A549 (cell line): ENCODE data around the gene DET1. TPM values are rescaled to one million over a fixed set of nuclear protein-coding genes. Genes with fewer than 3 reads are reported as not detected.

Experiments
- ATAC-seq, 2 experiments: fragments of 200-7000 bp in 1 of 2; fragments of >200 bp in 1 of 2; cut with Nextera tagmentation in 1 of 2; cut with Tn5 transposase in 1 of 2; 3 replicates each; pipeline versions ENCODE4 v1.8.0 to v1.9.1; 2018 to 2020; ENCODE audit warnings: mild to moderate bottlenecking in 1 of 2, moderate library complexity in 1 of 2
- CTCF ChIA-PET: fragments of 300-600 bp; sonication (Branson Sonifier 250); formaldehyde crosslinking; extraction: SDS; loops from one replicate; lab custom pipeline; 2021; ENCODE audit warnings: antibody characterized with exemption, inconsistent platforms; lab: Yijun Ruan, JAX
- POLR2A ChIA-PET: fragments of 350-600 bp; formaldehyde crosslinking; extraction: SDS; loops from one replicate; lab custom pipeline; 2021; ENCODE audit warnings: antibody characterized with exemption, inconsistent platforms; lab: Yijun Ruan, JAX
- DNase-seq, 2 experiments: peaks; one replicate each; pipeline versions ENCODE4 v3.0.0 to v3.0.0-alpha.2; 2011 to 2016; ENCODE audit warnings: low read depth in 1 of 2, low spot score in 1 of 2
- FAIRE-seq: peaks from 2 replicates; lab custom pipeline; 2011; peaks lifted over from hg19 to GRCh38; lab: Jason Lieb, UNC
- H3K27ac ChIP-seq, 2 experiments: fragments of >200 bp; sonication (Bioruptor Twin); formaldehyde crosslinking; 3 replicates each; pipeline ENCODE4 v1.5.1; 2016 to 2017
- H3K4me1 ChIP-seq: fragments of >200 bp; sonication (Bioruptor Twin); formaldehyde crosslinking; 3 replicates; pipeline ENCODE4 v1.6.1; 2016
- H3K4me2 ChIP-seq: fragments of >200 bp; sonication (Bioruptor Twin); formaldehyde crosslinking; 3 replicates; pipeline ENCODE4 v1.6.1; 2016
- H3K4me3 ChIP-seq: fragments of >200 bp; sonication (Bioruptor Twin); formaldehyde crosslinking; 3 replicates; pipeline ENCODE4 v1.5.1; 2016
- H3K9me3 ChIP-seq: fragments of >200 bp; sonication (Bioruptor Twin); formaldehyde crosslinking; 3 replicates; pipeline ENCODE4 v1.6.1; 2016
- CHD4 ChIP-seq: fragments of 200-600 bp; sonication (generic); IDR thresholded peaks from 2 replicates; pipeline ENCODE4 v1.6.1; 2016; ENCODE audit warnings: antibody characterized with exemption, mild to moderate bottlenecking, borderline replicate concordance
- FOSL2 ChIP-seq, 2 experiments: fragments of 450-650 bp in 1 of 2; fragments of >200 bp in 1 of 2; sonication (Bioruptor Twin) in 1 of 2; formaldehyde crosslinking; IDR thresholded peaks; 2 replicates each; pipeline versions ENCODE4 v1.5.0 to v1.6.1; 2016 to 2020; ENCODE audit warnings: mild to moderate bottlenecking in 1 of 2, moderate library complexity in 1 of 2
- FOXS1 ChIP-seq: fragments of 250-450 bp; sonication (Bioruptor Pico); IDR thresholded peaks from 2 replicates; pipeline ENCODE4 v1.5.0; 2020; ENCODE audit warnings: mild to moderate bottlenecking, moderate library complexity
- GATA3 ChIP-seq: IDR thresholded peaks from 2 replicates; pipeline ENCODE4 v1.6.1; 2012; ENCODE audit warnings: borderline replicate concordance
- HEYL ChIP-seq: fragments of 250-450 bp; sonication (Bioruptor Pico); IDR thresholded peaks from 2 replicates; pipeline ENCODE4 v1.8.0; 2021; ENCODE audit warnings: mild to moderate bottlenecking, moderate library complexity
- HOXA7 ChIP-seq: fragments of 250-450 bp; sonication (Bioruptor Pico); IDR thresholded peaks from 2 replicates; pipeline ENCODE4 v1.5.0; 2020; ENCODE audit warnings: mild to moderate bottlenecking, moderate library complexity
- HOXB5 ChIP-seq: fragments of 250-450 bp; sonication (Bioruptor Pico); IDR thresholded peaks from 2 replicates; pipeline ENCODE4 v1.5.0; 2020; ENCODE audit warnings: mild to moderate bottlenecking, moderate library complexity
- MAZ ChIP-seq: fragments of 150-350 bp; IDR thresholded peaks from 2 replicates; pipeline ENCODE4 v1.6.1; 2014; ENCODE audit warnings: antibody characterized with exemption, low read depth, low read length, borderline replicate concordance
- MYC ChIP-seq: IDR thresholded peaks from 2 replicates; pipeline ENCODE4 v1.6.1; 2012; ENCODE audit warnings: mild to moderate bottlenecking, inconsistent platforms, low read length, improper control_type of control experiment, borderline replicate concordance
- NR3C1 ChIP-seq: fragments of >200 bp; sonication (Bioruptor Twin); formaldehyde crosslinking; IDR thresholded peaks from 3 replicates; pipeline ENCODE4 v1.6.1; 2017
- POLR2A ChIP-seq: IDR thresholded peaks from 2 replicates; pipeline ENCODE4 v1.6.1; 2012; ENCODE audit warnings: mild to moderate bottlenecking, low read length
- RAD21 ChIP-seq, 2 experiments: fragments of >200 bp in 1 of 2; sonication (Bioruptor Twin) in 1 of 2; formaldehyde crosslinking in 1 of 2; IDR thresholded peaks in 1 of 2; conservative IDR thresholded peaks in 1 of 2; 2 replicates in 1 of 2; 3 replicates in 1 of 2; pipeline ENCODE4 v1.6.1; 2012 to 2018; ENCODE audit warnings: inconsistent platforms in 1 of 2
- RARB ChIP-seq: fragments of 250-450 bp; sonication (Bioruptor Pico); IDR thresholded peaks from 2 replicates; pipeline ENCODE4 v1.8.0; 2021; ENCODE audit warnings: mild to moderate bottlenecking, moderate library complexity
- RCOR1 ChIP-seq: fragments of 150-350 bp; IDR thresholded peaks from 2 replicates; pipeline ENCODE4 v1.6.1; 2014; ENCODE audit warnings: antibody characterized with exemption, low read length, low read depth
- RFX5 ChIP-seq: fragments of 450-650 bp; IDR thresholded peaks from 2 replicates; pipeline ENCODE4 v1.7.1; 2014; ENCODE audit warnings: antibody characterized with exemption, mild to moderate bottlenecking, moderate library complexity
- TP53 ChIP-seq: fragments of 250-450 bp; sonication (Bioruptor Pico); IDR thresholded peaks from 2 replicates; pipeline ENCODE4 v1.5.0; 2021; ENCODE audit warnings: mild to moderate bottlenecking, moderate library complexity
- ZC3H11A ChIP-seq: fragments of 450-650 bp; IDR thresholded peaks from 2 replicates; pipeline ENCODE4 v1.6.1; 2014; ENCODE audit warnings: antibody characterized with exemption, mild to moderate bottlenecking
- ZSCAN20 ChIP-seq: fragments of 250-450 bp; sonication (Bioruptor Pico); IDR thresholded peaks from 2 replicates; pipeline ENCODE4 v1.8.0; 2022; ENCODE audit warnings: mild to moderate bottlenecking, moderate library complexity
- WGBS: methylation state at CpG from one replicate; pipeline ENCODE4 v1.1.6; 2017; ENCODE audit errors: missing lambda C conversion rate; 5-methylcytosine and 5-hydroxymethylcytosine counted together
- polyA plus RNA-seq, 4 experiments: library from polyadenylated mRNA; depleted of rRNA in 3 of 4; stranded (reverse); fragments of >200 nt; fragmentation: RNase III in 1 of 4; extraction: RNeasy Plus Mini Kit Qiagen cat#74134 plus additional on column Dnase treatment in 1 of 4; gene quantifications; 2 replicates in 3 of 4; 3 replicates in 1 of 4; pipeline ENCODE4 v1.2.3, GENCODE V29; 2011 to 2017
- TF ChIP-seq, protein P1 (sequence below): fragments of >200 bp; sonication (Bioruptor Twin); formaldehyde crosslinking; IDR thresholded peaks from 3 replicates; pipeline ENCODE4 v1.6.1; 2016
- TF ChIP-seq, protein P2 (sequence below): IDR thresholded peaks from 2 replicates; pipeline ENCODE4 v1.6.1; 2012; ENCODE audit warnings: low read depth, borderline replicate concordance
- TF ChIP-seq, protein P3 (sequence below): fragments of 250-450 bp; sonication (Bioruptor Pico); IDR thresholded peaks from 2 replicates; pipeline ENCODE4 v1.5.0; 2021; ENCODE audit warnings: mild to moderate bottlenecking, moderate library complexity, borderline replicate concordance
- TF ChIP-seq, protein P4 (sequence below): IDR thresholded peaks from 2 replicates; pipeline ENCODE4 v1.6.1; 2012
- TF ChIP-seq, protein P5 (sequence below): IDR thresholded peaks from 2 replicates; pipeline ENCODE4 v1.6.1; 2012

DET1 gene
- polyA plus RNA-seq, 2 of the 4 experiments (the other 2 are of a cell fraction), result 3.9 to 12.4 TPM

DNA sequence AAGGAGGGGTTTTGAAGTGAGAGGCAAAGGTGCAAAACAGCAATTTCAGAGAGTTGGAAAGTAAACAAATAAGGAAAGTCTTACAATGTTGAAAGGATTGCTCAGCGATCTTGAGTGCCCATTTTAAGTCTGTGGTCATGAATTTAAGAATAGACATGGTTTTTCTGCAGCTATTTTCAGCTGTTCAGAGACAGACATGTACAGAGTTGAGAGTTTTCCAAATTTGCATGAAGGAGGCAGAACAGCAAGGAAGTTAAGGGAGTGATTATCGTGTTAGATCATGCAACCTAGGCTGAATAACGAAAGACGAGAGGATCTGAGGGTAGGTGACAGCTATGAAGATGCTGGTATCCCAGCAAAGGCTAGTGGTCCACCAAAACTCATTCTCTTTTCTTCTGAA is 37.2 kb downstream of the DET1 start:
- TF ChIP-seq, protein P1, sequence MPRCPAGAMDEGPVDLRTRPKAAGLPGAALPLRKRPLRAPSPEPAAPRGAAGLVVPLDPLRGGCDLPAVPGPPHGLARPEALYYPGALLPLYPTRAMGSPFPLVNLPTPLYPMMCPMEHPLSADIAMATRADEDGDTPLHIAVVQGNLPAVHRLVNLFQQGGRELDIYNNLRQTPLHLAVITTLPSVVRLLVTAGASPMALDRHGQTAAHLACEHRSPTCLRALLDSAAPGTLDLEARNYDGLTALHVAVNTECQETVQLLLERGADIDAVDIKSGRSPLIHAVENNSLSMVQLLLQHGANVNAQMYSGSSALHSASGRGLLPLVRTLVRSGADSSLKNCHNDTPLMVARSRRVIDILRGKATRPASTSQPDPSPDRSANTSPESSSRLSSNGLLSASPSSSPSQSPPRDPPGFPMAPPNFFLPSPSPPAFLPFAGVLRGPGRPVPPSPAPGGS, result no peak
- no peak for TF ChIP-seq MYC
- TF ChIP-seq, protein P2, sequence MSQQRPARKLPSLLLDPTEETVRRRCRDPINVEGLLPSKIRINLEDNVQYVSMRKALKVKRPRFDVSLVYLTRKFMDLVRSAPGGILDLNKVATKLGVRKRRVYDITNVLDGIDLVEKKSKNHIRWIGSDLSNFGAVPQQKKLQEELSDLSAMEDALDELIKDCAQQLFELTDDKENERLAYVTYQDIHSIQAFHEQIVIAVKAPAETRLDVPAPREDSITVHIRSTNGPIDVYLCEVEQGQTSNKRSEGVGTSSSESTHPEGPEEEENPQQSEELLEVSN, result no peak
- TF ChIP-seq HOXB5 (CRISPR knock-in tag), result no peak
- TF ChIP-seq RFX5, result no peak
- no peak for TF ChIP-seq RCOR1
- no peak for TF ChIP-seq RAD21 (conservative IDR thresholded peaks at IDR 0.05 in 1 of 2, IDR thresholded peaks at IDR 0.05 in 1 of 2)
- TF ChIP-seq HEYL (CRISPR knock-in tag), result no peak
- TF ChIP-seq FOSL2 (IDR thresholded peaks at IDR 0.05), result no peak
- TF ChIP-seq FOSL2 (CRISPR knock-in tag; IDR thresholded peaks at IDR 0.05), result no peak
- TF ChIP-seq RARB, result no peak
- TF ChIP-seq HOXA7 (CRISPR knock-in tag), result no peak
- TF ChIP-seq, protein P3, sequence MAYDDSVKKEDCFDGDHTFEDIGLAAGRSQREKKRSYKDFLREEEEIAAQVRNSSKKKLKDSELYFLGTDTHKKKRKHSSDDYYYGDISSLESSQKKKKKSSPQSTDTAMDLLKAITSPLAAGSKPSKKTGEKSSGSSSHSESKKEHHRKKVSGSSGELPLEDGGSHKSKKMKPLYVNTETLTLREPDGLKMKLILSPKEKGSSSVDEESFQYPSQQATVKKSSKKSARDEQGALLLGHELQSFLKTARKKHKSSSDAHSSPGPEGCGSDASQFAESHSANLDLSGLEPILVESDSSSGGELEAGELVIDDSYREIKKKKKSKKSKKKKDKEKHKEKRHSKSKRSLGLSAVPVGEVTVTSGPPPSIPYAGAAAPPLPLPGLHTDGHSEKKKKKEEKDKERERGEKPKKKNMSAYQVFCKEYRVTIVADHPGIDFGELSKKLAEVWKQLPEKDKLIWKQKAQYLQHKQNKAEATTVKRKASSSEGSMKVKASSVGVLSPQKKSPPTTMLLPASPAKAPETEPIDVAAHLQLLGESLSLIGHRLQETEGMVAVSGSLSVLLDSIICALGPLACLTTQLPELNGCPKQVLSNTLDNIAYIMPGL (CRISPR knock-in tag), result no peak
- TF ChIP-seq GATA3, result no peak
- no peak for TF ChIP-seq MAZ
- TF ChIP-seq CHD4, result no peak
- TF ChIP-seq, protein P4, sequence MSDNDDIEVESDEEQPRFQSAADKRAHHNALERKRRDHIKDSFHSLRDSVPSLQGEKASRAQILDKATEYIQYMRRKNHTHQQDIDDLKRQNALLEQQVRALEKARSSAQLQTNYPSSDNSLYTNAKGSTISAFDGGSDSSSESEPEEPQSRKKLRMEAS, result no peak
- no peak for TF ChIP-seq ZC3H11A
- TF ChIP-seq FOXS1 (CRISPR knock-in tag), result no peak
- TF ChIP-seq POLR2A, result no peak
- WGBS, result 78% methylated on average over 4 of the region's 4 CpGs
- H3K27ac ChIP-seq, result no peak overlapping the region
- H3K9me3 ChIP-seq, result no peaks in the 10 kb centered on the region
- ATAC-seq (no peak), DNase-seq (no peak), FAIRE-seq (no peak)
- H3K4me2 ChIP-seq, result no peak overlapping the region
- POLR2A ChIA-PET, result no interaction called here
- CTCF ChIA-PET, result interaction anchor here (1.2 to 1.6 kb wide), 2 partner anchors 9 to 32 kb away, joined by 3 to 5 read pairs; no protein-coding TSS in a partner anchor
- no peaks in the 10 kb centered on the region for H3K4me1 ChIP-seq
- no peak overlapping the region for H3K4me3 ChIP-seq

DNA sequence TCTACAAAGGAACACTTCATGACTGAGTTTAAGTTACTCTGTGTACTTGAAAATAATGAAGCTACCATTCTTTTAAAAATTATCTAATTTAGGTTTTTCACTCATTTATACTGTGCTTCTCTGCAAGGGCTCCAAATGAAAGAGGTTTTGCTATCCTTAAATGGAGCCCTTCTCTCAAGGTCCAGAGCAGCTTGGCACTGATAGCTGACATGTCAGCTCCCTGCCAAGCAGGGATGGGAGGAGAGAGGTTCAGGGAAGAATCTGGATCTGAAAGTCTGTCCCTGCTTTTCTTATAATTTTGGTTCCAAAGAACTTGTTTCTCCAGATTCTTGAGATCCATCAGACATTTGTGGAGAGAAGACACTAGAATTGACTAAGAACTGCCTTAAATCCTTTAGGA is 39.9 kb downstream of the DET1 start:
- FAIRE-seq, result no peak
- TF ChIP-seq, protein P5, sequence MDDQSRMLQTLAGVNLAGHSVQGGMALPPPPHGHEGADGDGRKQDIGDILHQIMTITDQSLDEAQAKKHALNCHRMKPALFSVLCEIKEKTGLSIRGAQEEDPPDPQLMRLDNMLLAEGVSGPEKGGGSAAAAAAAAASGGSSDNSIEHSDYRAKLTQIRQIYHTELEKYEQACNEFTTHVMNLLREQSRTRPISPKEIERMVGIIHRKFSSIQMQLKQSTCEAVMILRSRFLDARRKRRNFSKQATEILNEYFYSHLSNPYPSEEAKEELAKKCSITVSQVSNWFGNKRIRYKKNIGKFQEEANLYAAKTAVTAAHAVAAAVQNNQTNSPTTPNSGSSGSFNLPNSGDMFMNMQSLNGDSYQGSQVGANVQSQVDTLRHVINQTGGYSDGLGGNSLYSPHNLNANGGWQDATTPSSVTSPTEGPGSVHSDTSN, result no peak
- TF ChIP-seq NR3C1, result no peak
- no peak for TF ChIP-seq TP53 (CRISPR knock-in tag)
- TF ChIP-seq, protein P2, result no peak
- no peak for TF ChIP-seq ZSCAN20 (CRISPR knock-in tag)
- no peak for TF ChIP-seq RARB
- TF ChIP-seq, all 56 proteins: peak for 0
- no peak for DNase-seq
- Histone ChIP-seq H3K27ac (no peak overlapping the region), H3K4me2 (no peak overlapping the region), H3K4me3 (no peak overlapping the region), H3K4me1 (no peaks in the 10 kb centered on the region), H3K9me3 (no peaks in the 10 kb centered on the region)
- no peak for ATAC-seq
- ChIA-PET POLR2A (no interaction called here), CTCF (interaction anchor here (1.1 to 2.0 kb wide), 4 partner anchors 11 to 108 kb away, joined by 3 to 7 read pairs (median 4); no protein-coding TSS in a partner anchor)
